Measurements from ENCODE around the gene CYTH4.

Gene CYTH4

GRCh38 chr22:37305887-37306286 lies 23.6 kb downstream of the CYTH4 start:
- no peak overlapping the region for H3K4me3 ChIP-seq (replicated peaks; ENCODE audit: low read depth, low read length)
- no peak for DNase-seq (ENCODE audit: low read depth)
- TF ChIP-seq CTCF (IDR thresholded peaks at IDR 0.05; ENCODE audit: low read length, missing control alignments): no peak

DNA sequence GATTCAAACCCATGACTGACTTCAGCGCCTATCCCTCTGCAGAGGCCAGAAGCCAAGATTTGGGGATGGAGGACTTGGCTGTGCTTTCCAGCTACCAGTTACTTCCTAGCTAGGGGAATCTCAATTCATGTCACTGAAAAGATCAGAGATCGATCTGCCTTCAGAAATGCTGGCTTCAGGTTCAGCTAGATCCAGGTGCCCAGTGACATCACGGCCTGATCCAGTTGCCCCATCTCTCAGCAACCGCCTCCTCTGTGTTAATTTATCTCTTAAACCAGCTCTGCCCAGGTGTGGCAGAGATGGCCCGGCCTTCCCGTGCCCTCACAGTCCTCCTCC lies 24.2 kb downstream of the CYTH4 start:
- no peak for TF ChIP-seq CTCF (IDR thresholded peaks at IDR 0.05; ENCODE audit: low read length, missing control alignments)
- no peak for DNase-seq (ENCODE audit: low read depth)
- no peak overlapping the region for H3K4me3 ChIP-seq (replicated peaks; ENCODE audit: low read depth, low read length)

DNA sequence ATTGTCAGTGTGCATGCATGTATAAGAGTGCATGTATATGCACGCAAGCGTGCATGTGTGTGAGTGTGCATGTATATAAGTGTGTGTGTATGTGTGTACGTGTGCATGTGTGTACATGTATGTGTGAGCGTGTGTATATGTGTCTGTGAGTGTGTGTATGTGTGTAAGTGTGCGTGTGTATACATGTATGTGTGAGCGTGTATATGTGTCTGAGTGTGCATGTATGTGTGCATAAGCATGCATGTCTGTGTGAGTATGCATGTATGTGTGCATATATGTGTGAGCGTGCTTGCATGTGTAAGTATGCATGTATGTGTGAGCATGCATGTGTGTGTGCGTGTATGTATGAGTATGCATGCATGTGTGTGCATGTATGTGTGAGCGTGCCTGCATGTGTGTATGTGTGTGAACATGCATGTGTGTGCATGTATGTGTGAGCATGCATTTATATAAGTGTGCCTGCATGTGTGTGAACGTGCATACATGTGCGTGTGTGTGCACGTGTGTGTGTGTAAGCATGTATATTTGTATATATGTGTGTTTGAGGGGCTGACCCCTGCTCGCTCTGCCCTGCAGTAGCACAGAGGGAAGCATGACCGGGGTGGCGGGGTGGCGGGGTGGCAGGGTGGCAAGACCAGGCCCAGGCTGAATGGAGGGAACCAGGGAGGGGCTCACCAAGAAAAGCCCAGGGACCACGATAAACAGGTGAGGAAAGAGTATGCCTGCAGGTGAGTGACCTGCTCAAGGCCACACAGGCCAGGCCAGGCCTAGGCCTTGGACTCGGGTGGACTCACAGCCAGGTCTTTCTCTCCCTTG lies 26.3 kb downstream of the CYTH4 start:
- no peak overlapping the region for H3K4me3 ChIP-seq (replicated peaks; ENCODE audit: low read depth, low read length)
- no peak for DNase-seq (ENCODE audit: low read depth)
- TF ChIP-seq CTCF (IDR thresholded peaks at IDR 0.05; ENCODE audit: low read length, missing control alignments): no peak

DNA sequence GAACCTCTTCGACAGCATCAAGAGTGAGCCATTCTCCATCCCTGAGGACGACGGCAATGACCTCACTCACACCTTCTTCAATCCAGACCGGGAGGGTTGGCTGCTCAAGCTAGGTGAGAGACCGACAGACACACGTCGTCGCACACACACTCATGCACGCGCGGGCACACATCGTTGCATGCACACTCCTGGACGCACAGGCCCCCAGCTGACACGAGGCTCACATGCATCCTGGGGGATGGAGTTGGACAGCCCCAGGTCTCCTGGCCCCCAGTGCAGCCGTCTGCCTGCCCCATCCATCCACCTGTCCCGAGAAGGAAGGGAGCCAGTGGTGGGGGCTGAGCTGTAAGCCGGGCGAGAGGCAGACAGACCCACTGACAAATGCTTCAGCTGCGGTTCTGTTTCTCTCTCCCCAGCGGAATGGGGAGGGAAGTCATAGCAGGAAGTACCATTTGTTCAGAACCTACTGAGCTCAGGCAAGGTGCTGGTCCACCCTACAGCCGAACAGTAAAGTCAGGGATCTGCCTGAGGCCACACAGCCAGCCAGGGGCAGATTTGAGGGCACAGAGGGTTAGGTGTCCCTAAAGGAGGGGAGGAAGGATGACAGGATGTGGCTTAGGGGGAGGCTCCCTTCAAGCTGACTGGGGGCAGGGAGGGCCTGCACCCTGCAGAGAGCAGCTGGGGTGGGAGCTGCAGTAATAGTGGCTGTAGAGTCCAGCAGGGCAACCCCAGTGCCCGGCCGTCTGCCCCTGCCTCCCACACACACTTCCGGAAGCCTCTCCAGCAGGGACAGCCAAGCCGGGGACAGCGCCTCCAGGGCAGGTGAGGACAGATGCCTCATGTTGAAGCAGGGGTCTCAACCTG lies 27.1 kb downstream of the CYTH4 start:
- DNase-seq (ENCODE audit: low read depth): no peak
- no peak overlapping the region for H3K4me3 ChIP-seq (replicated peaks; ENCODE audit: low read depth, low read length)
- no peak for TF ChIP-seq CTCF (IDR thresholded peaks at IDR 0.05; ENCODE audit: low read length, missing control alignments)

DNA sequence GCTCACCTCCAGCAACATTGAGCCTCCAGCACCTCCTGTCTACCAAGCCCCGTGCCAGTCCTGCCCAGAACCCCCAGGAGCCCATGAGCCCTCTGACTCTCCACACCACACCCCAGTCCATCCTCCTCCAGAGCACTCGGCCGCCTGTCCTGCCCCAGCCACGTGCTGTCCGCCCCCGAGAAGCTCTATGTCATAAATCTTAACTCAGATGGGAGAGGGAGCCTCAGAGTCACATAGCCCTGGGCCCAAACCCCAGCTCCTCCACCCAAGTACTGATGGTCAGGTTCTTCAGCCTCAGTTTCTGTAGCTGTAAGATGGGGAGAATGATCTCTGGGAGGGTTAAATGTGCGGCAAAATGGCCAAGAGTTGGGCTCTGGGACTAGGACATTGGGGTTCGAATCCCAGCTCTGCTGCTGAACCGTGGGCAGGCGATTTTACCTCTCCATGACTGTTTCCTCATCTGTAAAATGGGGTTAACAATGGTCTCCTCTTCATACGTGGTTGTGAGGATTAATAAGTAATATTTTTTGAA lies 27.8 kb downstream of the CYTH4 start:
- no peak overlapping the region for H3K4me3 ChIP-seq (replicated peaks; ENCODE audit: low read depth, low read length)

More for the DNA sequence above, 27.8 kb downstream of the CYTH4 start:
- no peak for TF ChIP-seq CTCF (IDR thresholded peaks at IDR 0.05; ENCODE audit: low read length, missing control alignments)
- no peak for DNase-seq (ENCODE audit: low read depth)
